Left colon (tissue), 2 donors: ENCODE results near the gene RAB8A. TPM values are rescaled to one million over a fixed set of nuclear protein-coding genes. Genes with fewer than 3 reads are reported as not detected.

Source experiments
- ATAC-seq: fragments of 200-7000 bp; cut with Tn5 transposase; one replicate; pipeline ENCODE4 v1.9.1; 2020; ENCODE audit warnings: mild to moderate bottlenecking, moderate library complexity
- DNase-seq, 2 donors: peaks; one replicate each; pipeline ENCODE4 v3.0.0-alpha.2; 2020
- intact Hi-C, 2 donors: fragments of 100-400 bp; cut with DNase I in 1 of 2; cut with micrococcal nuclease in 1 of 2; formaldehyde crosslinking; loops; one replicate each; pipeline versions ENCODE4 v1.11.2 to v1.14.0; 2022; cut with DNase I, micrococcal nuclease
- total RNA-seq, 2 donors: library from RNA; stranded (reverse); fragmentation: NEBNext Ultra II Directional; extraction: Animal tissue kit (Norgen Biotek cat#: 25700); gene quantifications; one replicate each; pipeline ENCODE4 v1.2.1, GENCODE V29; 2021
- donor health status: DM: no; HTN: no; CAD: no.
- donor health status: DM: yes; HTN: yes; CAD: no.

RAB8A gene
- total RNA-seq, 2 donors from 2014 or later: 143 to 172 TPM

DNA sequence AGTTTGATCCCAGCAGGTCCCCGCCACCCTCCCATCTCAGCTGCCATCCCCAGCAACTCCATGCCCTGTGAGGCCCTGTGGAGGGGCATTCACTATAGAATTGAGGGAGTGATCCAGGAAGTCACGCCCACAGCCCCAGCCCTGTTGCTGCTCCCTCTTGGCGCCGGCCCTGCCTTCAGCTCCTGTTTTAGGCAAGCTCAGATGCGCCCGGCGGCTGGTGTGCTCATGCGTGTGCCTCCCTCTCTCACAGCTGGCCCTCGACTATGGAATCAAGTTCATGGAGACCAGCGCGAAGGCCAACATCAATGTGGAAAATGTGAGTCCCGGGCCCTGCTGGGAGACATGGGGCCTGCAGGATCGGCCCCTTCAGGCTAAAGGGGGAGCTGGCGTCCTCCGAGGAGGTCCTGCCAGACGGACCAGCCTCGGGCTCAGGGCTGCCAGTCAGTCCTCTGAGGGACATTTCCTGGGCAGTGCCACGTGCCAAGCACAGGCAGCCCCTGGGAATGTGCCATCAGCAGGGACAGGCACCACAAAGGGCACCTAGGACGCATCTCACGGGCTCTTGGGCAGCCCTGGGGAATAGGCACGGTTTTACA is 16.2 kb downstream of the RAB8A start:
- intact Hi-C loops: no loop called here
- no peak for DNase-seq
- no peak for ATAC-seq

GRCh38 chr19:16131648-16132047 is 20.0 kb downstream of the RAB8A start:
- no peak for ATAC-seq
- no peak for DNase-seq
- intact Hi-C loops: no loop called here

DNA sequence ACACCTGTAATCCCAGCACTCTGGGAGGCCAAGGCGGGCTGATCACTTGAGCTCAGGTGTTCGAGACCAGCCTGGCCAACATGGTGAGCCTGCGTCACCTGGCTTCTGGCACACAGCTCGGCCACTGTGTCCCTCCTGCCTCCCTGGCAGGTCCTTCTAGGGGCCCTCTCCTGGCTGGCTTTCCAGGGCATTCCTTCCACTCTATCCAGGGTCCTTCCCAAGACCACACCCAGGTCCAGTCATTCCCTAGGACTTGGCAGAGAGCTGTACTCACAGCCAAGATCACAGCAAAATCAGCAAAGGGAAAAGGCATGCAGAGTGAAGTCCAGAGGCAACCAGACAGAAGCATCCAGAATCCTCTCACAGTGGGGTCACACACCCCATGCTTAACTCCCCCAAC is 22.1 kb downstream of the RAB8A start:
- intact Hi-C loops: no loop called here
- DNase-seq (no peak), ATAC-seq (peak; percentile 12)

- ATAC-seq (peak; percentile 15), DNase-seq (no peak)
- intact Hi-C loops: no loop called here
These were observed 22.8 kb downstream of the RAB8A start for GRCh38 chr19:16134510-16134909.

GRCh38 chr19:16135430-16136127 is 23.9 kb downstream of the RAB8A start:
- peak; percentile 18 for ATAC-seq
- intact Hi-C loops: no loop called here
- no peak for DNase-seq

GRCh38 chr19:16136185-16136999 is 24.7 kb downstream of the RAB8A start:
- DNase-seq (no peak), ATAC-seq (peak; percentile 62)
- intact Hi-C loops: no loop called here

DNA sequence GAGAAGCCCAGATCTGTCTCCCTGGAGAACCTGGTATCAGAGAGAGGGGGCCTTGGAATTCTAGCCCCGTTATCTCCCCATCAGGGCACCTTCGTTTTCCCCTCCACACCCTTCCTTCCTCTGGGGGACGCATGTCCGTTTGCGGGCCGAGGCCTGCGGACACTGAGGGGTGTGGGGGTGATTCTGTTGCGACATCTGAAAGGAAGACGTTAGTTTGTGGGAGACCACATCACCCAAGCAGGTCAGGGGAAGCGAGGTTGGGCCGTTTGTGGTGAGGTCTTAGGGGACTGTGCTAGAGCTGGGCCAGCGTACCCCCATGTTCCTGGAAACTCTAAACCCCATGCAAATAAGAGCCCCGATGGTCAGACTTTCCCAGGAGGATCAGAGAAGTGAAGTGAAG is 28.1 kb downstream of the RAB8A start:
- intact Hi-C loops: no loop called here
- DNase-seq: peak in 1 of 2 donors; percentile 50
- ATAC-seq: no peak

DNA sequence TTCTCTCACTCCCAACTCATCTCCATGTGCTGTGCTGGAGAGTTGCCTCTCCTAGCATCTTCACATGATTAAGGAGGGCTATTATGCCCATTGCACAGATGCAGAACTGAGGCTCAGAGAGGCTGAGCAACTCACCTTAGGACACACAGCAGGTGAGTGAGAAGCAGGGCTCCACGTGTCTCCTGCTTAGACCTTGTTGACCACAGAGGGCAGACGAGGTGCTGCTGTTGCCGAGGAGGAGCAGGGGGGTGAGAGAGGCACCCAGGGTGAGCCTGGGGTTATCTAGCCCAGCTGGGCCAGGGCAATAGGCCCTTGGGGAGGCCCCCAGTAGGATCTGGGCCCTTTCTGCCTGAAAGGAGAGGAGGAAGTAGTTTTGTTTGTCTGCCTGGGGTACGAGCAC is 29.4 kb downstream of the RAB8A start:
- intact Hi-C loops: no loop called here
- DNase-seq (peak in 1 of 2 donors; percentile 47), ATAC-seq (no peak)

DNA sequence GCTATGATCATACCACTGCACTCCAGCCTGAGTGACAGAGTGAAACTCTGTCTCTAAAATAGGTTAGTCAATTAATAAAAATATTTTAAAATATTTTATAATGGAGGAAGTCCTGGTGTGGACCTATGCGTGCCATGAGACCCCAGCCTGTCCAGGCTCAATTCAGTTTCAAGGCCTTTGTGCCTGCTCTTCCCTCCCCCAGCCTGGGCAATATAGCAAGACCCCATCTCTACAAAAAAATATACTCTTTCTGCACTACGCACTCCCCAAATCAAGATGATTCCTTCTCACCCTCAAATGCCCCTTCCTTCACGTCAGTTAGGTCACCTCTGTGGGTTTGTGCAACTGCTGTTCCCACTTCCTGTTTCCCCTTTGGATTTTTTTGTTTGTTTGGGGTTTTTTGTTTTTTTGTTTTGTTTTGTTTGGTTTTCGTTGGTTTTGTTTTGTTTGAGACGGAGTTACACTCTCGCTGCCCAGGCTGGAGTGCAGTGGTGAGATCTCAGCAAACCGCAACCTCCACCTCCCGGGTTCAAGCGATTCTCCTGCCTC is 30.4 kb downstream of the RAB8A start:
- intact Hi-C loops: no loop called here
- no peak for ATAC-seq

DNA sequence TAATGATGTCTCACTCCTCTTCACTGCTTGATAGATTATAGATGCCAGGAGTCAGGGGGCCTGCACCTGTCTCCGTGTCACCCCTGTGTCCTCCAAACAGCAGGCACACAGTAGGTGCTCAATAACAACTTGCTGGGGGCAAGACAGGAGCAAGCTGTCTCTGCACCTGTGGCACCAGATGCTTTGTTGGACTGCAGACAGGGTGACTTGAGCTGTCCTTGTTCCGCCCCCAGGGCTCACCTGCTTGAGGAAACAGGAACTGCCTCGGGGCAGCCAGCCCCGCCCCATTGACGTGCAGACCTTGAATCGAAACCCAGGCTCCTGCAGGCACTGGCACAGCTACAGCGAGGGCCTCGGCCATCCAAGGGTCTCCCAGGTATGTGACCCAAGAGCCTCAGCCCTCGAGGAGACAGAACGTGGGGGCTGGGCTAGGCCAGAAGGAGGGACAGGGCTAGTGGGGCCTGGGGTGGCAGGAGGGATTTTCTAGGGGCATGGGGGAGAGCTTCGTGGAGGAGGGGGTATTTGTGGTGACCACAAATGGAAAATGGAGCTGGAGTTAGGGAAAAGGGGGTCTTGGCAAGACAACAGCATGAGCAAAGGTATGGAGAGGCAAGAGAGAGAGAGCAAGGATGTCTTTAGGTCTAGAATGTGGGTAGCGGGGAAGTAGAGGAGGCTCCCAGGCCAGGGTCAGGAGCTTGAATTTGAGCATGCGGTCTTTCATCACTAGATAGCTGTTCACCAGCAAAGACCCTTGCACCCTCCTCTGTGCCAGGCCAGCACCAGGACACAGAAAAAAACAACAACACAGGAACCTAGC is 31.9 kb downstream of the RAB8A start, which contains the start of gene HSH2D:
Gene HSH2D (plus strand): TSS at position 287 of the 817 bp plus-strand sequence. CDS start 5,066 bp downstream, outside the sequence.
- intact Hi-C loops: no loop called here
- DNase-seq (peak; percentile 95 to 97), ATAC-seq (peak; percentile 99)

More for the DNA sequence above, 30.4 kb downstream of the RAB8A start:
- no peak for DNase-seq

DNA sequence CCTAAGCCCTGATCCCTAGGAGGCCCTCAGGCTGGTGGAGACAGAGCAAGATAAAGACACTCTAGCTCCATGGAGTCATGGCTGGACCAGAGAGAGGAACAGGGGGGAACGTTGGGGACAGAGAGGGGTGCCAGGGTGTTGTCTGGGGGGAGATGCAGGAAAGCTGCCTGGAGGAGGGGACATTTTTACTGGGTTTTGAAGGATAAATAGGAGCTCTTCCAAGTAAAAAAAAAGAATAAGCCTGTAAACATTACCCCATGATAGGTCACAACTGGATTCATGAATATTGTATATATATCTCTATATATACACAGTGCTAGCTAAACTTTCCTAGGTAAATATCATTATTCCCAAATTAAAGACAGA is 32.5 kb downstream of the RAB8A start:
- ATAC-seq (peak; percentile 21), DNase-seq (no peak)
- intact Hi-C loops: no loop called here

GRCh38 chr19:16146112-16146511 is 34.4 kb downstream of the RAB8A start:
- intact Hi-C loops: no loop called here
- DNase-seq: no peak
- no peak for ATAC-seq

- intact Hi-C loops: no loop called here
- peak; percentile 46 for ATAC-seq
- DNase-seq: no peak
These were observed 36.9 kb downstream of the RAB8A start for GRCh38 chr19:16148443-16149229.

DNA sequence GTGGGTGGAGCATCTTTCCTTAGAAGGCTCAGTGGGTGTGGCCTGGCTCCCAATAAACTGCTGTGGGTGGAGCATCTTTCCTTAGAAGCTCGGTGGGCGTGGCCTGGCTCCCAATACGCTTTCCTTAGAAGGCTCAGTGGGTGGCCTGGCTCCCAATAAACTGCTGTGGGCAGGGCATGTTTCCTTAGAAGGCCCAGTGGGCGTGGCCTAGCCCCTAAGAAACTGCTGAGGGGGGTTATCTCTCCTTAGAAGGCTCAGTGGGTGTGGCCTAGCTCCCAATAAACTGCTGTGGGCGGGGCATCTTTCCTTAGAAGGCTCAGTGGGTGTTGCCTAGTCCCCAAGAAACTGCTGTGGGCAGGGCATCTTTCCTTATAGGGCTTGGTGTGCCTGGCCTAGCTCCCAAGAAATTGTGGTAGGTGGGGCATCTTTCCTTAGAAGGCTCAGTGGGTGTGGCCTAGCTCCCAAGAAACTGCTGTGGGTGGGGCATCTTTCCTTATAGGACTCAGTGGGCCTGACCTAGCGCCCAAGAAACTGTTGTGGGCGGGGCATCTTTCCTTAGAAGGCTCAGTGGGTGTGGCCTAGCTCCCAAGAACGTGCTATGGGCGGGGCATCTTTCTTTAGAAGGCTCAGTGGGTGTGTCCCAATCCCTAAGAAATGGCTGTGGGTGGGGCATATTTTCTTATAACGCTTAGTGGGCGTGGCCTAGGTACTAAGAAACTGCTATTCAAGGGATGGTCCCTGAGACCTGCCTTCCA is 42.1 kb downstream of the RAB8A start:
- peak in 1 of 2 donors; percentile 30 for DNase-seq
- peak; percentile 44 for ATAC-seq
- intact Hi-C loops: no loop called here

DNA sequence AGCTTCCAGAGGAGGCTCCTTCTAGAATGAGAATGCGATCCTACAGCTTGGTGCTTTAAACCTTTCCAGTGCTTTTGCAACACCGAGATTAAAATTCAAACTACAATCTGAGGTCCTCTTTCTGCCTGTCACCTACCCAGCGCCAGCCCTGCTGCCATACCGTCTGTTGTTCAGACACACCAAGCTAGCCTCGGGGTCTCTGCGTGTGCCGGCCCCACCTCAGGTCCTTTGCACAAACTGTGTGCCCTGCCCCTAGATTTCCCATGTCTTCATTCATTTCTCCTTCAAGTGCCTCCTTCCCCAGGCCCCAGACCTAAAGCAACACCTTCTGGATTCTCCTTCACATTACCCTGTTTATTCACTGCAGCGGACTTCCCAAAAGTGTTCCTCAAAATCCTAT is 42.9 kb downstream of the RAB8A start:
- ATAC-seq (no peak), DNase-seq (no peak)
- intact Hi-C loops: no loop called here

DNA sequence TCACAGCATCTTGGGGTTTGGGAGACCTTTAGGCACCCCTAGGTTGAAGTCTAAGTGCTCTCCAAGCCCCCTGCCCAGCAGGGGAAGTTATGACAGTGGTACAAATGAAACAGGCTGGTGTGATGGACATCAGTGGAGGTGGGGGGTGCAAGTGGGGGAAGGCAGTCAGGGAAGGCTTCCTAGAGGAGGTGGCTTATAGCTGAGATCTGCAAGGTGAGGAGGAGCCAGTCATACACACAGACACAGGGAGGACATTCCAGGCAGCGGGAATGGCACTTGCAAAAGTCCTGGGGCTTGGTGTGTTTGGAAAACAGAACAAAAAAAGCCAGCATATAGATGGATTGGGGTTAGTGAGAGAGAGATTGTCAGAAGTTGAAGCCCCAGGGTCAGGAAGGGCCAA is 43.4 kb downstream of the RAB8A start:
- DNase-seq: no peak
- intact Hi-C loops: no loop called here
- ATAC-seq: no peak

GRCh38 chr19:16156904-16157303 is 45.2 kb downstream of the RAB8A start:
- ATAC-seq (no peak), DNase-seq (no peak)
- intact Hi-C loops: no loop called here
